ENCODE results near the gene MTARC2.
"Not testable (repeated sequence)": the region's sequence is repeated elsewhere in the genome, so short reads cannot be mapped to it uniquely, and the experiment has no call there.

DNA sequence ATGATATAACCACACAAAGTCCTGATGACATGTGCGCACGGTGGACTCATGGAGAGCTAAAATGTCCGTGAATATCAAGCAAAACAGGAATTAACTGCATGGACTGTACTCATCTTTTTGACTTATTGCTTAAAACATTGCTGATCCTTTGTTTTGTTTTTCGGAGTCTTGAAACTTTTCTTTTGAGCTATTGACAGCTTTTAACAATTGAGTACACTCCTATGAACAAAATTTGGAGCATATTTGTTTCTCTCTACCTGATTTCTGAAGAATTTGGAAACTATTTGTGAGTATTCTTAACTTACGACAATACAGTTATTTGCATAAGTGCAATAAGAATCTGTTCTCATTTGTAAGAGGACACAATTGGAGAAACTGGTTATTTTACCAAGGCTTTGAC, 32.1 kb upstream of the MTARC2 start:
- not testable (repeated sequence) for TF ChIP-seq CTCF (conservative IDR thresholded peaks at IDR 0.05 in 1 of 2, IDR thresholded peaks at IDR 0.05 in 1 of 2; ENCODE audit: low read depth in 1 of 2, low read length in 2 of 2); EZH2 (IDR thresholded peaks at IDR 0.05; ENCODE audit: low read length, missing control alignments)
